Stimulated activated CD4-positive, alpha-beta T cell treated with anti-CD3 and anti-CD28 coated beads, TNF-alpha, amount 100 ng/mL, for 48 hours (primary cell): ENCODE measurements around the gene USP17L11.
"Not testable (repeated sequence)": the region's sequence is repeated elsewhere in the genome, so short reads cannot be mapped to it uniquely, and the experiment has no call there.

Experiments
- DNase-seq, 3 donors: peaks; one replicate each; pipeline ENCODE4 v3.0.0-alpha.2; 2020; ENCODE audit warnings: low read depth in 3 of 3

The USP17L11 gene, protein sequence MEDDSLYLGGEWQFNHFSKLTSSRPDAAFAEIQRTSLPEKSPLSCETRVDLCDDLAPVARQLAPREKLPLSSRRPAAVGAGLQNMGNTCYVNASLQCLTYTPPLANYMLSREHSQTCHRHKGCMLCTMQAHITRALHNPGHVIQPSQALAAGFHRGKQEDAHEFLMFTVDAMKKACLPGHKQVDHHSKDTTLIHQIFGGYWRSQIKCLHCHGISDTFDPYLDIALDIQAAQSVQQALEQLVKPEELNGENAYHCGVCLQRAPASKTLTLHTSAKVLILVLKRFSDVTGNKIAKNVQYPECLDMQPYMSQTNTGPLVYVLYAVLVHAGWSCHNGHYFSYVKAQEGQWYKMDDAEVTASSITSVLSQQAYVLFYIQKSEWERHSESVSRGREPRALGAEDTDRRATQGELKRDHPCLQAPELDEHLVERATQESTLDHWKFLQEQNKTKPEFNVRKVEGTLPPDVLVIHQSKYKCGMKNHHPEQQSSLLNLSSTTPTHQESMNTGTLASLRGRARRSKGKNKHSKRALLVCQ

DNA sequence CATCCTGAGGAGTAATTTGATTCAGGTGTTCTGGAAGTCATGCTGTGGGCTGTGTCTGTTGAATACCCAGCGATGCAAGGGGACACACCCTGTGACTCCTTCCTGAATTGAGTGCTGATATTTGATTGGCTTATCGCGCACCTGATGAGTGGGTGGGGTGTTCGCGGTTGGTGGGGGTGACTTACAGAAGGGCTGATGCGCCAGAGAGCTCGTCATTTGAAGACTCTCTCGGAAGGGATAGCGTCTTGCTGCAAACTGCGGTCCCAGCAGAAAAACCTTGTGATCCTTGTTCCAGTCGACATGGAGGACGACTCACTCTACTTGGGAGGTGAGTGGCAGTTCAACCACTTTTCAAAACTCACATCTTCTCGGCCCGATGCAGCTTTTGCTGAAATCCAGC lies at the start of gene USP17L11:
TSS of gene USP17L11 (plus strand) at position 301 of the 400 bp plus-strand sequence. CDS start at position 301, 0 bp downstream.
- not testable (repeated sequence) for DNase-seq

- not testable (repeated sequence) for DNase-seq
Observed at GRCh38 chr4:9165990-9166389, 49.2 kb upstream of the USP17L11 start.

DNA sequence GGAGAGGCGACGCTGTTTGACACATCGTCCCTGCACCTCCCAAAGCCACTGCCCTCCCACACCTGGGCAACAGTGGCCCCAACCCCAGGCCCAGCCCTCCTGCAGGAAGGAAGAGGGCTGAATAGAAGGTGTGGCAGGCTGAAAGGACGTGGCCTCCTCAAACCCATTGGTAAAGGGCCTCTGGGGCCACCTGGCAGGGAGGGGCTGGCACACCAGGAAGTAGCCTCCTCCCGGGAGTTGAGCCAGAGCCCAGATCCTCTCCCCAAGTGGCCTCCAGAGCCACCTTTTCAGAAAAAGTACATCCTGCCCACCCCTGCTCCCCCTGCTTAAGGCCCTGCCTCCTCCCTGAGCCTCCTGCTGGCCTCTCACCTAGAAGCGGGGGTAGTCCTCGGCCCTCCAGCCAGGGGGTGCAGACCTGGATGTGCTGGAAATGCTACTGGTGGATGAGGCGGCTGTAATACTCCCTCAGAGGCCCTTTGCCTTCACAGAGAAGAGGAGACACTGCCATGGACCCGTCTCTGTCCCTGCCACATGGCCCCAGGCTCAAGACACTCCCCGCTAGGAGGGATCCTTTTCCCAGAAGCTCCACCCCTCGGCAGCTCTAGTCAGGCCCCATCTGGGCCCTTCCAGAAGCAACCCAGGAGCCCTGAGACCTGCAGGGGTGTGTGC lies 45.3 kb upstream of the USP17L11 start, which contains the start of gene FAM90A26:
TSS of gene FAM90A26 (plus strand) at position 619 of the 669 bp plus-strand sequence. CDS start 2,764 bp downstream, outside the sequence.
- DNase-seq: not testable (repeated sequence)

GRCh38 chr4:9210357-9210756 lies 4.8 kb upstream of the USP17L11 start, which contains the start of gene USP17L10:
USP17L10 (plus strand) TSS chr4:9210657; CDS start chr4:9210657, 0 bp downstream.
- DNase-seq: not testable (repeated sequence)

- not testable (repeated sequence) for DNase-seq
Observed at GRCh38 chr4:9214701-9215100, 504 bp upstream of the USP17L11 start.

DNA sequence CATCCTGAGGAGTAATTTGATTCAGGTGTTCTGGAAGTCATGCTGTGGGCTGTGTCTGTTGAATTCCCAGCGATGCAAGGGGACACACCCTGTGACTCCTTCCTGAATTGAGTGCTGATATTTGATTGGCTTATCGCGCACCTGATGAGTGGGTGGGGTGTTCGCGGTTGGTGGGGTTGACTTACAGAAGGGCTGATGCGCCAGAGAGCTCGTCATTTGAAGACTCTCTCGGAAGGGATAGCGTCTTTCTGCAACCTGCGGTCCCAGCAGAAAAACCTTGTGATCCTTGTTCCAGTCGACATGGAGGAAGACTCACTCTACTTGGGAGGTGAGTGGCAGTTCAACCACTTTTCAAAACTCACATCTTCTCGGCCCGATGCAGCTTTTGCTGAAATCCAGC lies 4.6 kb downstream of the USP17L11 start, which contains the start of gene USP17L12:
TSS of gene USP17L12 (plus strand) at position 301 of the 400 bp plus-strand sequence. CDS start at position 301, 0 bp downstream.
- not testable (repeated sequence) for DNase-seq

DNA sequence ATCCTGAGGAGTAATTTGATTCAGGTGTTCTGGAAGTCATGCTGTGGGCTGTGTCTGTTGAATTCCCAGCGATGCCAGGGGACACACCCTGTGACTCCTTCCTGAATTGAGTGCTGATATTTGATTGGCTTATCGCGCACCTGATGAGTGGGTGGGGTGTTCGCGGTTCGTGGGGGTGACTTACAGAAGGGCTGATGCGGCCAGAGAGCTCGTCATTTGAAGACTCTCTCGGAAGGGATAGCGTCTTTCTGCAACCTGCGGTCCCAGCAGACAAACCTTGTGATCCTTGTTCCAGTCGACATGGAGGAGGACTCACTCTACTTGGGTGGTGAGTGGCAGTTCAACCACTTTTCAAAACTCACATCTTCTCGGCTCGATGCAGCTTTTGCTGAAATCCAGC lies 9.4 kb downstream of the USP17L11 start, which contains the start of gene USP17L13:
TSS of gene USP17L13 (plus strand) at position 301 of the 400 bp plus-strand sequence. CDS start at position 301, 0 bp downstream.
- not testable (repeated sequence) for DNase-seq

DNA sequence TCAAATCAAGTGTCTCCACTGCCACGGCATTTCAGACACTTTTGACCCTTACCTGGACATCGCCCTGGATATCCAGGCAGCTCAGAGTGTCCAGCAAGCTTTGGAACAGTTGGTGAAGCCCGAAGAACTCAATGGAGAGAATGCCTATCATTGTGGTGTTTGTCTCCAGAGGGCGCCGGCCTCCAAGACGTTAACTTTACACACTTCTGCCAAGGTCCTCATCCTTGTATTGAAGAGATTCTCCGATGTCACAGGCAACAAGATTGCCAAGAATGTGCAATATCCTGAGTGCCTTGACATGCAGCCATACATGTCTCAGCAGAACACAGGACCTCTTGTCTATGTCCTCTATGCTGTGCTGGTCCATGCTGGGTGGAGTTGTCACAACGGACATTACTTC lies 15.0 kb downstream of the USP17L11 start:
- DNase-seq: not testable (repeated sequence)

DNA sequence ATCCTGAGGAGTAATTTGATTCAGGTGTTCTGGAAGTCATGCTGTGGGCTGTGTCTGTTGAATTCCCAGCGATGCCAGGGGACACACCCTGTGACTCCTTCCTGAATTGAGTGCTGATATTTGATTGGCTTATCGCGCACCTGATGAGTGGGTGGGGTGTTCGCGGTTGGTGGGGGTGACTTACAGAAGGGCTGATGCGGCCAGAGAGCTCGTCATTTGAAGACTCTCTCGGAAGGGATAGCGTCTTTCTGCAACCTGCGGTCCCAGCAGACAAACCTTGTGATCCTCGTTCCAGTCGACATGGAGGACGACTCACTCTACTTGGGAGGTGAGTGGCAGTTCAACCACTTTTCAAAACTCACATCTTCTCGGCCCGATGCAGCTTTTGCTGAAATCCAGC lies 18.9 kb downstream of the USP17L11 start, which contains the start of gene USP17L15:
TSS of gene USP17L15 (plus strand) at position 301 of the 400 bp plus-strand sequence. CDS start at position 301, 0 bp downstream.
- not testable (repeated sequence) for DNase-seq

DNA sequence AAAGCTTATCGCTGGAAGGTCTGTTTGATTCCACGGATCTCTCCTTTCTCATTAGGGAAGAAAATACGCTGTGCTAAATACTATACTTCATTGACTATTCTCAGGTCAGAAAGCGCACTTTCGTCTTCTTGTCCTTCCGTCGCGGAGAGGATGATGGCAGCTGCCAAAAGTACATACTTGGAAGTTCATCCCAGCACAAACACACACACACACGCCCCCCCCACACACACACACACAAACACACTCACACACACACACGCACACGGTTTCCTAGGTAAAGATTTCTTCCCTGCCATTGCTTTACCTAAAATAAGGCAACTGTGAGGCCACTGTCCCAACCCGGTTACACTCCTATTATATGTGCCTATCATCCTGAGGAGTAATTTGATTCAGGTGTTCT lies 23.3 kb downstream of the USP17L11 start:
- DNase-seq: not testable (repeated sequence)

- DNase-seq: not testable (repeated sequence)
Observed at GRCh38 chr4:9243579-9243978, 28.4 kb downstream of the USP17L11 start, which contains the start of gene USP17L17. USP17L17 (plus strand) TSS chr4:9243879; CDS start chr4:9243879, 0 bp downstream.

- not testable (repeated sequence) for DNase-seq
Observed at GRCh38 chr4:9247953-9248680, 32.9 kb downstream of the USP17L11 start, which contains the start of gene USP17L18. USP17L18 (plus strand) TSS chr4:9248630; CDS start chr4:9248630, 0 bp downstream.

GRCh38 chr4:9253078-9253477 lies 37.9 kb downstream of the USP17L11 start, which contains the start of gene USP17L19:
USP17L19 (plus strand) TSS chr4:9253378; CDS start chr4:9253378, 0 bp downstream.
- DNase-seq: not testable (repeated sequence)

DNA sequence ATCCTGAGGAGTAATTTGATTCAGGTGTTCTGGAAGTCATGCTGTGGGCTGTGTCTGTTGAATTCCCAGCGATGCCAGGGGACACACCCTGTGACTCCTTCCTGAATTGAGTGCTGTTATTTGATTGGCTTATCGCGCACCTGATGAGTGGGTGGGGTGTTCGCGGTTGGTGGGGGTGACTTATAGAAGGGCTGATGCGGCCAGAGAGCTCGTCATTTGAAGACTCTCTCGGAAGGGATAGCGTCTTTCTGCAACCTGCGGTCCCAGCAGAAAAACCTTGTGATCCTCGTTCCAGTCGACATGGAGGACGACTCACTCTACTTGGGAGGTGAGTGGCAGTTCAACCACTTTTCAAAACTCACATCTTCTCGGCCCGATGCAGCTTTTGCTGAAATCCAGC lies 42.6 kb downstream of the USP17L11 start, which contains the start of gene USP17L20:
TSS of gene USP17L20 (plus strand) at position 301 of the 400 bp plus-strand sequence. CDS start at position 301, 0 bp downstream.
- DNase-seq: not testable (repeated sequence)

GRCh38 chr4:9262572-9262971 lies 47.4 kb downstream of the USP17L11 start, which contains the start of gene USP17L21:
USP17L21 (plus strand) TSS chr4:9262872; CDS start chr4:9262872, 0 bp downstream.
- not testable (repeated sequence) for DNase-seq
